OCI-LY3 (cell line): ENCODE results near the gene PRM3.

Source experiments
- H2AFZ ChIP-seq: fragments of 200-600, 300-600 bp; shearing (Covaris generic); 2 replicates; pipeline ENCODE4 v1.6.0; 2014; ENCODE audit warnings: antibody characterized with exemption, low read depth, low read length
- H3K27ac ChIP-seq: fragments of 200-600, 300-600 bp; sonication (generic); 2 replicates; pipeline ENCODE4 v1.5.1; 2014; ENCODE audit warnings: mild to moderate bottlenecking, low read length, moderate library complexity, mixed read lengths
- H3K27me3 ChIP-seq: fragments of 200-600, 300-600 bp; sonication (generic); 2 replicates; pipeline ENCODE4 v1.6.1; 2014; ENCODE audit warnings: low read depth, low read length, mixed read lengths
- H3K36me3 ChIP-seq: fragments of 200-600, 300-600 bp; sonication (generic); replicated peaks from 2 replicates; pipeline ENCODE3; 2014; ENCODE audit warnings: low read depth, low read length, mixed read lengths
- H3K4me1 ChIP-seq: fragments of 300-600, 200-600 bp; sonication (generic); 2 replicates; pipeline ENCODE4 v1.6.1; 2014; ENCODE audit warnings: low read length, mixed read lengths
- H3K4me2 ChIP-seq: fragments of 200-600, 300-600 bp; sonication (generic); 2 replicates; pipeline ENCODE4 v1.6.1; 2014; ENCODE audit warnings: low read length, mixed read lengths
- H3K4me3 ChIP-seq: fragments of 300-600, 200-600 bp; sonication (generic); 2 replicates; pipeline ENCODE4 v1.5.1; 2014; ENCODE audit warnings: antibody characterized with exemption, mild to moderate bottlenecking, low read length, moderate library complexity
- H3K79me2 ChIP-seq: fragments of 300-600, 200-600 bp; shearing (Covaris generic); 2 replicates; pipeline ENCODE4 v1.6.1; 2014; ENCODE audit warnings: mild to moderate bottlenecking, low read length, mixed read lengths
- H3K9ac ChIP-seq: fragments of 300-600, 200-600 bp; shearing (Covaris generic); 2 replicates; pipeline ENCODE4 v1.6.0; 2014; ENCODE audit warnings: mild to moderate bottlenecking, low read length, moderate library complexity
- H3K9me3 ChIP-seq: fragments of 200-600, 300-600 bp; shearing (Covaris generic); 2 replicates; pipeline ENCODE4 v1.6.1; 2014; ENCODE audit warnings: low read length, mixed read lengths; ENCODE audit not compliant: insufficient read depth
- H4K20me1 ChIP-seq: fragments of 200-600, 300-600 bp; sonication (generic); 2 replicates; pipeline ENCODE4 v1.6.1; 2016; ENCODE audit warnings: low read length, mixed read lengths; ENCODE audit not compliant: insufficient read depth
- CTCF ChIP-seq: fragments of 200-600, 300-600 bp; sonication (generic); IDR thresholded peaks from 2 replicates; pipeline ENCODE4 v1.5.1; 2014; ENCODE audit warnings: antibody characterized with exemption, low read length, low read depth
- EZH2phosphoT487 ChIP-seq: fragments of 200-600 bp; shearing (Covaris generic); IDR thresholded peaks from 2 replicates; pipeline ENCODE4 v1.6.1; 2018; ENCODE audit warnings: antibody characterized with exemption, mixed run types, low read depth

PRM3 gene

DNA sequence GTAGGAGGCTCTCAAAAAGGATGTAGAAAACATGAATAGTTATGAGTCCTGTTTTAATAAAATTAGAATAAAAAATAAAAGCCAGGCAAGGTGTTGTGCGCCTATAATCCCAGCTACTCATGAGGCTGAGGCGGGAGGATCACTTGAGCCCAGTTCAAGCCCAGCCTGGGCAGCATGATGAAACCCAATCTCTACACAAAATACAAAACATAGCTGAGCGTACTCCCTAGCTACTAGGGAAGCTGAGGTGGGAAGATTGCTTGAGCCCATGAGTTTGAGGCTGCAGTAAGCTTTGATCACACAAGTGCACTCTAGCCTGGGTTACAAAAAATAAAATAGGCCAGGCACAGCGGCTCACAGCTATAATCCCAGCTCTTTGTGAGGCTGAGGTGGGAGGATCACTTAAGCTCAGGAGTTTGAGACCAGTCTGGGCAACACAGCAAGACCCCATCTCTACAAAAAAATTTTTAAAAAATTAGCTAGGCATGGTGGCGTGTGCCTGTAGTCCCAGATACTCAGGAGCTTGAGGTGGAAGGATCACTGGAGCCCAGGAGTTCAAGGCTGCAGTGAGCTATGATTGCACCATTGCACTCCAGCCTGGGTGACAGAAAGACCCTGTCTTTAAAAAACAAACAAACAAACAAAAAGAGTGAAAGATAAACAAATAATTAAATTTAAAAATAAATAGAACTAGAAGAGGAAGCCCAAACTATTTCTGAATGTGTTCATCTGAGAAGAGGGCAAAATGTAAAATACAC is 24.9 kb upstream of the PRM3 start:
- no peaks in the 10 kb centered on the region for H3K79me2 ChIP-seq
- TF ChIP-seq EZH2phosphoT487, result no peak
- TF ChIP-seq CTCF, result no peak
- peak overlapping the region; percentile 53 for H3K9ac ChIP-seq
- H4K20me1 ChIP-seq, result no peaks in the 10 kb centered on the region
- H3K27me3 ChIP-seq, result no peaks in the 10 kb centered on the region
- peak overlapping the region; percentile 80 for H3K27ac ChIP-seq
- no peaks in the 10 kb centered on the region for H3K36me3 ChIP-seq
- H2AFZ ChIP-seq, result peak overlapping the region; percentile 81
- peak overlapping the region; percentile 47 for H3K4me3 ChIP-seq
- no peaks in the 10 kb centered on the region for H3K9me3 ChIP-seq
- peaks cover 40% of the 10 kb centered on the region for H3K4me1 ChIP-seq
- H3K4me2 ChIP-seq, result peak overlapping the region; percentile 71

- Histone ChIP-seq H3K27ac (peak overlapping the region; percentile 80), H3K9ac (peak overlapping the region; percentile 53), H3K79me2 (no peaks in the 10 kb centered on the region), H3K9me3 (no peaks in the 10 kb centered on the region), H3K4me3 (peak overlapping the region; percentile 47), H3K4me1 (peaks cover 40% of the 10 kb centered on the region), H3K4me2 (peak overlapping the region; percentile 71), H2AFZ (peak overlapping the region; percentile 81), H3K27me3 (peaks cover 5% of the 10 kb centered on the region; the same call in 1 of the 2 replicates), H3K36me3 (no peaks in the 10 kb centered on the region), H4K20me1 (no peaks in the 10 kb centered on the region)
- TF ChIP-seq CTCF, result peak; percentile 47
- no peak for TF ChIP-seq EZH2phosphoT487
These were observed 24.2 kb upstream of the PRM3 start for GRCh38 chr16:11297492-11298142.

DNA sequence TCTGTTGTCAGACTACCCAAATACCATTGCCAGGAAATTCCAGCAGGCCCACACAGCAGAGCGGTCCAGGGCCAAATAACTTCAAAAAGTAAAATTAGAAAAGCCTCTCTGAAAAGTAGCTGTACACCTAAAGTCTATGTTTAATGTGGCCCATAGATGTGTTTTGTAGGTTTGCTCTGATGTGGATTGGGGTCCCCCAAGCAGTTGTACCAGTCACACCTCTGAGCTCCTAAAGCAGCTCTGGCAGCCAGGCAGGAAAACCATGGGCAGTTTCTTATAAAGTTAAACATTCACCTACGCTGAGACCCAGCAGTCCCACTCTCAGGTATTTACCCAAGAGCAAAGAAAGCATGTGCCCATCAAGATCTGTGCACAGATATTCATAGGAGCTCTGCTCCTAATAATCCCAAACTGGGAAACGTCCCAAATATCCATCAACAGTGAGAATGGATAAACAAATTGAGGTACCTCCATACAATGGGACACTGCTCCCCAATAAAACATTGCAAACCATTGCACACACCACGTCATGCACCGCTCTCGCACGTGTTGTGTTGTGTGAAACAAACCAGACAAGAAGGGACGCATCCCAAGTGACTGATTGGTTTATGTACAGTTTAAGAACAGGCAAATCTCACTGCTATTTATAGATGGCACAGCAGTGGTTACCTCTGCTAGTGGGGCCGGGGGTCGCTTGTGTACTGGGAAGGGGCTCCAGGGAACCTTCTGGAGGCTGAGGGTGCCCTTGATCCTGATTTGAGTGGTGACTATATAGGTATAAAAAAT is 23.5 kb upstream of the PRM3 start:
- H3K36me3 ChIP-seq, result no peaks in the 10 kb centered on the region
- no peaks in the 10 kb centered on the region for H4K20me1 ChIP-seq
- H3K9ac ChIP-seq, result peak overlapping the region; percentile 44
- peak overlapping the region; percentile 80 for H3K27ac ChIP-seq
- no peaks in the 10 kb centered on the region for H3K79me2 ChIP-seq
- H3K4me3 ChIP-seq, result peak overlapping the region; percentile 47
- no peak for TF ChIP-seq EZH2phosphoT487
- TF ChIP-seq CTCF, result no peak
- H3K27me3 ChIP-seq, result peaks cover 5% of the 10 kb centered on the region; the same call in 1 of the 2 replicates
- peak overlapping the region; percentile 71 for H3K4me2 ChIP-seq
- no peaks in the 10 kb centered on the region for H3K9me3 ChIP-seq
- 0 out of 2 replicates have a peak overlapping the region, but pooled peaks have one; percentile 16 for H2AFZ ChIP-seq
- peaks cover 40% of the 10 kb centered on the region for H3K4me1 ChIP-seq

GRCh38 chr16:11296351-11296705 is 22.9 kb upstream of the PRM3 start:
- Histone ChIP-seq H3K79me2 (no peaks in the 10 kb centered on the region), H3K27me3 (peaks cover 5% of the 10 kb centered on the region; the same call in 1 of the 2 replicates), H3K4me3 (no peak overlapping the region), H3K9ac (no peak overlapping the region; the same call in 1 of the 2 replicates), H3K4me2 (peak overlapping the region; percentile 71), H3K27ac (peak overlapping the region; percentile 80), H3K4me1 (peaks cover 40% of the 10 kb centered on the region), H2AFZ (0 out of 2 replicates have a peak overlapping the region, but pooled peaks have one; percentile 16), H4K20me1 (no peaks in the 10 kb centered on the region), H3K36me3 (no peaks in the 10 kb centered on the region), H3K9me3 (no peaks in the 10 kb centered on the region)
- no peak for TF ChIP-seq CTCF
- TF ChIP-seq EZH2phosphoT487, result no peak
